GM12891 (cell line): ENCODE data around the gene DNTTIP2.

Experiments
- DNase-seq: peaks from one replicate; pipeline ENCODE4 v3.0.0; 2011; ENCODE audit warnings: low spot score; ENCODE audit not compliant: insufficient read length
- FAIRE-seq: peaks from 2 replicates; lab custom pipeline; 2011; peaks lifted over from hg19 to GRCh38; lab: Jason Lieb, UNC
- PAX5 ChIP-seq: IDR thresholded peaks from 2 replicates; pipeline ENCODE4 v1.6.1; 2011; ENCODE audit warnings: low read length, moderate library complexity, mild to moderate bottlenecking; ENCODE audit not compliant: insufficient read depth, severe bottlenecking
- POLR2A ChIP-seq: IDR thresholded peaks from 2 replicates; pipeline ENCODE4 v1.6.1; 2011; ENCODE audit warnings: low read depth, low read length, control low read depth
- POLR2AphosphoS5 ChIP-seq: IDR thresholded peaks from 2 replicates; pipeline ENCODE4 v1.6.1; 2011; ENCODE audit warnings: low read depth, low read length, control low read depth
- POU2F2 ChIP-seq: IDR thresholded peaks from 2 replicates; pipeline ENCODE4 v1.6.1; 2011; ENCODE audit warnings: low read depth, mild to moderate bottlenecking, control low read depth, low read length, moderate library complexity
- SPI1 ChIP-seq: IDR thresholded peaks from 2 replicates; pipeline ENCODE4 v1.6.1; 2011; ENCODE audit warnings: low read depth, low read length, control low read depth
- TAF1 ChIP-seq: IDR thresholded peaks from 2 replicates; pipeline ENCODE4 v1.6.1; 2011; ENCODE audit warnings: low read depth, low read length, control low read depth

Gene DNTTIP2

GRCh38 chr1:93907718-93908117 lies 28.7 kb upstream of the DNTTIP2 start:
- no peak for DNase-seq
- TF ChIP-seq PAX5 (no peak), TAF1 (no peak), POLR2AphosphoS5 (no peak), POLR2A (no peak), POU2F2 (no peak), SPI1 (no peak)
- no peak for FAIRE-seq

- TF ChIP-seq POU2F2 (no peak), PAX5 (no peak), SPI1 (no peak), POLR2AphosphoS5 (no peak), TAF1 (no peak), POLR2A (no peak)
- FAIRE-seq (no peak), DNase-seq (no peak)
Measured at GRCh38 chr1:93906480-93906879, 27.5 kb upstream of the DNTTIP2 start.

DNA sequence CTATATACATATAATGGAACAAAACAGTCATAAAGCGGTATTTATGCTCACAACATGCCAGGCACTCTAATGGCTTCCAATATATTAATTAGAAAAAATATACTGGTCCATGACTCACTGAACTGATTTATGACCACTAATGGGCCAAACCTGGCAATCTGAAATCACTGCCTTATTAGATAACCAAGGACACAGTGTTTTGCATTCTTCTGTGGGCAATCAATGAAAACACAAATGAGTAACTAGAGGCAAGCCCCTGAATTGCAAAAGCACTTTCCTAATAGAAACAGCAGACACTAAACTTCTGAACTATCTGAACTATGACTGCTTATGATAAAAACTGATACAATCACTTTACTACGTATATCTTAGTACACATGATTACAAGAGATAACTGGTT lies 26.7 kb upstream of the DNTTIP2 start:
- no peak for FAIRE-seq
- no peak for DNase-seq
- TF ChIP-seq PAX5, result no peak
- TF ChIP-seq TAF1, result no peak
- no peak for TF ChIP-seq POU2F2
- no peak for TF ChIP-seq POLR2AphosphoS5
- no peak for TF ChIP-seq POLR2A
- no peak for TF ChIP-seq SPI1

DNA sequence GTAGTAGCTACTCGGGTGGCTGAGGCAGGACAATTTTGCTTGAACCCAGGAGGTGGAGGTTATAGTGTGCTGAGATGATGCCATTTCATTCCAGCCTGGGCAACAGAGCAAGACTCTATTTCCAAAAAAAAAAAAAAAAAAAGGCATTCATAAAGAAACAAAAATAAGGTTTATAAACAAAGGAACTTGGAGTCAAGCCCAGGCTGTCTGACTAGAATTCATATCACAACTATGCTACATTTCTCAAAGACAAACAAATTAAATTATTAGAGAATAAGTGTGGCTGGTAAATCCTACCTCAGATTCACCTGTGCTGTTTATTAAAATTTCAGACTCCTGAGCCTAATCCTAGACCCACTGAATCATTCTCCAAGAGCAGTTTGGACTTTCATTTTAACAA lies 26.0 kb upstream of the DNTTIP2 start:
- TF ChIP-seq POU2F2, result no peak
- TF ChIP-seq POLR2A, result no peak
- TF ChIP-seq TAF1, result no peak
- TF ChIP-seq PAX5, result no peak
- TF ChIP-seq SPI1, result no peak
- TF ChIP-seq POLR2AphosphoS5, result no peak
- no peak for FAIRE-seq
- DNase-seq, result no peak

GRCh38 chr1:93904228-93904627 lies 25.2 kb upstream of the DNTTIP2 start:
- DNase-seq (no peak), FAIRE-seq (peak; percentile 63)
- TF ChIP-seq POLR2AphosphoS5 (no peak), TAF1 (no peak), POU2F2 (no peak), PAX5 (no peak), POLR2A (no peak), SPI1 (no peak)

GRCh38 chr1:93900723-93901504 lies 21.9 kb upstream of the DNTTIP2 start:
- no peak for DNase-seq
- no peak for TF ChIP-seq TAF1
- TF ChIP-seq POLR2A, result no peak
- TF ChIP-seq POU2F2, result no peak
- no peak for TF ChIP-seq PAX5
- no peak for TF ChIP-seq POLR2AphosphoS5
- no peak for FAIRE-seq

DNA sequence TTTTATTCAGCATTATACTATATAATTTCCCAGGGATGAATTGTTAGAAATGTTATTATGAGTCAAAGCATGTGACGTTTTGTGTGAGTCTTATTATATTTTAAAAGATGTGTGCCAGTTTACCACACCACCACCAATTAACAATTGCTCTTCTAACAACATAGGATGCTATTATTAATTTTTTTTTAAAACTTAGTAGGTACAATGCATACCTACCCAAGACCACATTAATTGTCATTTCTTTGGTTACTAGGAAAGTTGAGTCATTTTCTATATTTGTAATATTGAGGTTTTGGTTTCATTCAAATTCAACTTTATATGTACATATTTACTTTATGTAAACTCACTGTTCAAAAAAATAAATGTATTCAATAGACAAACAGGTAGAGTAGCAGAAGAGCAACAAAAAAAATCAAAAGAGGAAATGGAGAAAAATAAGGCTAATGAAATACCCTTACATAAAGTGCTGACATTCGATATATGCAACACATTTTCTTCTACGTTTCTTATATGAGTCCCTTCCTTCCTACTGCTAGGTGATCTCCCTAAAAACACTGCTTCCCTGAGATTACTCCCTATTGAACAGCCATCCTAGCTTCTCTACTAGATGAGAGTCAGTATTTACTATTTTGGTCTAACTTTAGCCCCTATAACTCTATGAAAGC lies 20.7 kb upstream of the DNTTIP2 start:
- no peak for DNase-seq
- FAIRE-seq, result no peak
- TF ChIP-seq SPI1 (no peak), POLR2A (no peak), POU2F2 (no peak), POLR2AphosphoS5 (no peak), TAF1 (no peak), PAX5 (no peak)

DNA sequence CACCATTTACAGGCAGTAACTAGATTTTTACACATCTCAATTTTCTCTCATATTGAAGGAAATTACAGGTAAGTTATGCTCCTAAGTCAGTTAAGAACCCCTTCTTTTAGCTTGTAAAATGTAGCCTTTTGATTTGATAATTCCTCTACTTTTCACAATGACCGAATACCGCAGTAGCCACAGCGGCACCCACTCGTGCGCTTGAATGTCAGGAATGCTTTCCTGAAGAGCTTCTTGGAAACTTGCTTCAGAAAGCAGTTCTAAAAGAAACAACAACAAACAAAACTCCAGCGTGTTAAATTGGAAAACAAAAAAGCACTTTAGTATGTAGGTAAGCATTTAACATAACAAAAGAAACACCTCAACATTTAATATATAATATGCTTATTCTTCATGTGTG lies 9.9 kb upstream of the DNTTIP2 start:
- TF ChIP-seq TAF1 (no peak), POLR2A (no peak), POLR2AphosphoS5 (no peak), PAX5 (no peak), SPI1 (no peak), POU2F2 (no peak)
- no peak for DNase-seq
- no peak for FAIRE-seq

GRCh38 chr1:93882269-93882668 lies 3.3 kb upstream of the DNTTIP2 start:
- FAIRE-seq, result no peak
- no peak for DNase-seq
- TF ChIP-seq SPI1 (no peak), TAF1 (no peak), POU2F2 (no peak), POLR2AphosphoS5 (no peak), PAX5 (no peak), POLR2A (no peak)

DNA sequence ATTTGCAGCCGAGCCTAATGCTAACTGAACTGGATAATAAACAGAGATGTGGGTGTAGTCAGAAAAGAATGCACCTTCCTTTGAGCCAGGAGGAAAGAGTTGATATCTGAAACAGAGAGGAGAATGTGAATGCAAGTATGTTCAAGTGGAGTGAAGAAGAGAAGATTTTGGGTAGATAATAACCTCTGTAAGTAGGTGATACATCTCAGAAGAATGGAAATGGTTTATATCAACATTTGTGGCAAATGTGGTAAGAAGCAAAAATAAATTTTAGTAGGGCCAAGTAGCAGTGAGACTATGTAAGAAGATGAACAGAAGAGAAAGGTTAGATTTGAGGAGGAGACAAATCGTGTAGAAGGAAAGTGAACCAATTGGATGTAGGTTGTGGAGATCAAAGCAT lies 1.7 kb upstream of the DNTTIP2 start:
- FAIRE-seq (no peak), DNase-seq (no peak)
- TF ChIP-seq POU2F2, result no peak
- no peak for TF ChIP-seq POLR2A
- TF ChIP-seq PAX5, result no peak
- TF ChIP-seq TAF1, result no peak
- no peak for TF ChIP-seq POLR2AphosphoS5
- TF ChIP-seq SPI1, result no peak
